GM18499 (cell line): ENCODE results near the gene PARVA.
"Not testable (repeated sequence)": the region's sequence is repeated elsewhere in the genome, so short reads cannot be mapped to it uniquely, and the experiment has no call there.

ENCODE experiments used
- ATAC-seq: cut with Tn5 transposase; IDR thresholded peaks from one replicate; pipeline ENCODE4 v1.9.1; 2021; ENCODE audit warnings: moderate number of reproducible peaks; ENCODE audit not compliant: insufficient read depth, unreplicated experiment

PARVA gene

DNA sequence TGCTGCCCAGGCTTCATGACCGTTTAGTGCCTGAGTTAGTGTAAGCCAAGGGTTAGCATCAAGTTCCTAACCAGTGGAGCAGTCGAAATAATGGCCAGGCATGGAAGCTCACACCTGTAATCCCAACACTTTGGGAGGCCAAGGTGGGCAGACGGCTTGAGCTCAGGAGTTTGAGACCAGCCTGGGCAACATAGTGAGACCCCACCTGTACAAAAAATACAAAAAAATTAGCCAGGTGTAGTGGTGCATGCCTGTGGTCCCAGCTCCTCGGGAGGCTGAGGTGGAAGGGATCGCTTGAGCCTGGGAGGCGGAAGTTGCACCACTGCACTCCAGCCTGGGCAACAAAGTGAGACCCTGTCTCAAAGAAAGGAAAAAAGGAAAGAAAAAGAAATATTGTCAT, 143.2 kb downstream of the PARVA start:
- ATAC-seq = not testable (repeated sequence)

DNA sequence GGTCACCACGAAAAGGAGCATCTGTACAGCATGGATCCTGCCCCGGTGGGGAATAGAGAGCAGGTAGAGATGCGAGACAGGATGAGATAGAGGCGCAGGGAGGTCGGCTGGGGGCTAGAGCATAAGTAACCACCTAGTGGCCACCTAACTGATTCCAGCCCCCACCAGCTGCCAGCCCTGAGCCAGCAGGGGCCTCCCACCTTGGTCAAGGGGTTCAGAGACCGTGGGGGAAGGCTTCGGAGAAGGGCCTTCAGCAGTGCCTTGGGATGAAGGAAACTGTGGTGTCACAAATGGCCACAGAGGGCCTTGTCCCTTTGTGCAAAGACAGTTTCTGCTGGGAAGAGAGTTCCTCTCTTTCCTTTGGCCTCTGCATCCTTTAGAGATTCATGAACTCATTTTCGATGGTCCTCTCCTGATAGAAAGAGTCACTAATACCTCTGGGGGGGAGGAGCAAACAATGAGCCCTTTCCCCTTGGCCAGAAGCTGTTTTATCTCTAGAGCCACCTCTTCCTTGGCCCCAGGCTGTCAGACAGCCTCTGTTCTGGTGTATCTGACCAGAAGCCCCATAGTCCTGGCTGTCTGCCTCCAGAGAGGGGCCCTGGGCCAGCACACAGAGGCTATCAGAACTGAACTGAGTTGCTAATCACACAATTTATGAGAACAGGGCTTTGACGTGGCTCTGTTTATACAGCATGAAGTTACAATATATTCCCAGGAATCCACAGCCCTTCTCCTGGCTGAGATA, 146.0 kb downstream of the PARVA start:
- ATAC-seq = no peak

DNA sequence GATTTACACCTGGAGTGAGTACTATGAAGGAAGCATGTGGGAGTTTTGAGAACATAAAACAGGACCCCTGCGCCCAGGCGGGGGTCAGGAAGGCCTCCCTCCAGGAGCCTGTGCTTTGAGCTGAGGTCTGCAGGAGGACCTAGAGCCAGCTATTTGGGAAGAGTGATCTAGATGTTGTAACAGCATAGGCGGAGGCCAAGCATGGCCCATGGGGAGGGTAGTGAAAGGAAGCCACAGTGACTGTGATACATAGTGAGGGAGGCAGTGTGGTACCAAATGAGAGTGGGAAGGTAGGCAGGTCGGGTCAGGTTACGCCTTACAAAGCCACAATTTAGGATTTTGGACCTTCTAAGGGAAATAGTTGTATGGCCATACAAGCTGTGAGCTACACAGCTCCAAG, 147.5 kb downstream of the PARVA start:
- no peak for ATAC-seq

GRCh38 chr11:12525466-12526055, 148.2 kb downstream of the PARVA start:
- ATAC-seq = no peak

DNA sequence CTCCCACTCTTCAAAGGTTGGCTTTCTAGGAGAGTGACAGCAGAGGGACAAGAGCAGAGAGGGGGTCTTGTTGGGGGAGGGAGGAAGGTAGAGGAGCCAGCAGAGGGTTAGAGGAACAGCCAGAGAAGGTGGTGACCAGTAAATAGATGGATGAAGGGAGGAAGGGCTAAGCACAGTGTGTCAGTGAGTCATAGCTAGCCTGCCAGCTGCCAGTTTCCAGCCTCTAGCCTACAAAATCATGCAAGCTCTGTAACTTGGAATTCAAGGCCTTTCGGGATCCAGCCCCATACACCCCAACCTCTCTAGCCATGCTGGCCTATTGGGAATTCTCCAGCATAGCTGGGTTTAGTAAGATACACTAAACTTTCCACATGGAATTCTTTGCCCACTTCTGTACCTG, 149.4 kb downstream of the PARVA start:
- ATAC-seq = no peak

- no peak for ATAC-seq
These were observed 151.1 kb downstream of the PARVA start for GRCh38 chr11:12528487-12528886.

- ATAC-seq = no peak
These were observed 151.7 kb downstream of the PARVA start for GRCh38 chr11:12529041-12529440.

DNA sequence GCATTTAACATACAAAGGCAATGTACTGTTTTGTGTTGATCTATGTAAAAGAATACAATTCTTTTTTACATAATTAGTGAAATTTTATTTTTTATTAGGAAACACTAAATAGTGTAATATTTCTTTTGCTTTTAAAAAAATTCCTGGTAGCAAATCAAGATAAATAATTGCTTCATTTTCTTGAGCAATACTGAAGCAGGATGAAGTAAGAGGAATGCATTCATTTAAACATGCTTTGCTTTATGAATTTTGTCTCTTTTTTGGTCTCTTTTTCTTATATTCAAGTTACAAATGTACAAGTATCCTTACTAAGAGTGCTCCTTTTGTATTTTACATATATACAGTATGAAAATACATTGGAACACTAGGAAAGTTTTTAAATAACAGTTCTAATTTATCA, 152.4 kb downstream of the PARVA start:
- no peak for ATAC-seq

- ATAC-seq = no peak
These were observed 153.6 kb downstream of the PARVA start for GRCh38 chr11:12531020-12531419.

DNA sequence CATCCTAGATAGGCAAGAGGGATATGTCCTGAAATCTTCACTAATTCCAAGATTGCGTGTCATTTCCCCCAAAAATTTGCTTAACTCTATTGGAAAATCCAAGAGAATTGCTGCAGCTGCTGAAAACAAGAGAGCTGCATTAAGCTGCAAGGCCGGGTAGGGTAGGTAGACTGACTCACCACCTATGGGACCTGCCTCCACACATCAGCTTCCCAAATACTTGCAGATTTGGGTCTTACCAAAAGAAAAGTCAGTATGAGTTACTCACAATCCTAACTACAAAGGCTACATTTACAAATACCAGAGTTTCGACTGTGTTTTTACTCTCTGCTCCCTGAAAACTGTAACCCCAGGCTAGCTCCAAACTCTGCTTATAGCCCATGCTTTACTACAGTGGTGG, 154.3 kb downstream of the PARVA start:
- ATAC-seq = no peak

DNA sequence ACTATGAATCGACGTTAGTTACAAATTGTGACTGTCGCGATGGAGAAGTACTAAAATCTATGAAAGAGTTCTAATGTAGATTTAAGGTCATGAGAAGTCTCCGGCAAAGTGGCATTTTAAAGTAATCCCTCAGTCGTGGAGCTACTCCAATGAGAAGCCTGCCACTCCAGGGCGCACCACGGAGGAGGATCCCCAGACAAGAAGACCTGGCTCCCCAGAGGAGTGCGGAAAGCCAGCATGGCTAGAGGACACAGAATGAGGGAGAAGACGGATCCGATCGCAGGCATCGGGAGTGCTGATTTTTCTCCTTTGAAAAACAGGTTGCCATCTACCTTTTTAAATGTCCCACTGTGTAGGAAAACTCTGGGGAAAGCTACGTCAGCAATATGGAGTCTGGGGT, 155.2 kb downstream of the PARVA start:
- ATAC-seq = no peak

DNA sequence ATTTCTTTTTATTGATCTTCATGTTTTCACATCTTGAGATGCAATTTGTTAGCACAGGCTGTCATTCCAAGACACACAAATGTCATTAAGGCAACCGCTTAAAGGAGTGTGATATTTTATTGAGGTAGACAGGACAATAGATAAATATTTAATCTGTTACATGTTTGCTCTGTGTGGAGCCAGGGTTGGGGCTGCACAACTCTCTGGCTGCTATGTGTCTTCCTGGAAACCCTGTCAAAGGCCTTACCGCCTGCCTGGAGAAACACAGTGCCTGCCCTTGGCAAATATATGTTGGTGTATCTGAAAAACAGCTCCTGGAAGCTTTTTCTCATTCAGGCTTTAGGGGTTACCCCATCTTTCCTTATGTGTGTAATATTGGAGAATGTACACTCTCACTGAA, 157.2 kb downstream of the PARVA start:
- ATAC-seq = no peak

GRCh38 chr11:12535321-12535720, 157.9 kb downstream of the PARVA start:
- ATAC-seq = no peak

GRCh38 chr11:12536566-12536965, 159.2 kb downstream of the PARVA start:
- ATAC-seq = no peak

DNA sequence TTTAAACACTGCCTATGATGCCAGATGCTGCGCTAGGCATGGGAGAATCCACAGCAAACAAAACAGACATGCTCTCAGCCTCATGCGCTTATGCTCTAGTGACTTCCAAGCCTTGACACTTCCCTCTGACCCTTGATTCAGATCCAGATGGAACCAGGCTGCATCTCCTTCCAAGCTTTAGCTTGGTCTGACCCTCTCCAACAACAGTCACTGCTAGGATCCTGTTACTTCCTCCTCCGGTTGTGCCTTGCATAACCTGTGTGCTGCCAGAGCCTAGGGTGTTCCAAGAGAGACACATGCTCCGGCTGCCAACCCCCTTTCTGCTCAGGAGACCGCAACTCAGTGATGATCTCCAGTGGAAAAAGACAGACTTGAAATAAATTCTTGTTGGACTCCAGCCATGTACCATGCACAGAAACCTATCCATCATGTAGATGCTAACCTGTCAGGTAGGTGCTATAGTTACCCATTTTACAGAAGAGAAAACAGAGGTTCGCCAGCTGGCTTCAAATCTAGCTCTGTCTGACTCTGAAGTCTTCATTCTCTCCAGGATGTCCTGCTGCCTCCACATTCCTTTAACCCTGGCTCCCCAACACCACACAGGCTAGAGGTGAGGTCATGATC, 160.5 kb downstream of the PARVA start:
- no peak for ATAC-seq

DNA sequence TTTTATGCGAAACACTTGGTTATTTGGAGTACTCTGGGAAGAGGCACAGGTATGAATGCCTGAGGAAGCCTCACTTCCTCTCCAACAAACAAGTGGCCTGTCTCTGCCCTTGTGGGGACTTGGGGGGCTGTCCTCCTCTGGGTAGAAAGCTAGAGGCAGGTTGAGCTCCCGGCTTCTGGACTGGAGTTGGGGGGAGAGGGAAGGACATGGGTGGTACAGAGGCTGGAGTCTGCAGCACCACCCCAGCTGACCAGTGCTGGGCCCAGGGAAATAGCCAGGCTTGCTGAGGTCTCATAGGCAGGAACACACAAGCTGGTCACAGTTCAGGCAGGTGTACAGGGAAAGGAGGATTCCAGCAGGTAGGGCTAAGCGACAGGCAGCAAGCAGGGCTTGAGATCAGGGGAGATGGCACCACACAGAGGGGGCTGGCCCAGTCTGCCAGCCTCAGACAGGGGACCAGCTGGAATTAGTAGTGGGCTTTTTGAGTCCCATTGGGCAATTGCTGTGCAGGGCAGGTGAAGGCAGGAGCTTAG, 161.6 kb downstream of the PARVA start:
- no peak for ATAC-seq

DNA sequence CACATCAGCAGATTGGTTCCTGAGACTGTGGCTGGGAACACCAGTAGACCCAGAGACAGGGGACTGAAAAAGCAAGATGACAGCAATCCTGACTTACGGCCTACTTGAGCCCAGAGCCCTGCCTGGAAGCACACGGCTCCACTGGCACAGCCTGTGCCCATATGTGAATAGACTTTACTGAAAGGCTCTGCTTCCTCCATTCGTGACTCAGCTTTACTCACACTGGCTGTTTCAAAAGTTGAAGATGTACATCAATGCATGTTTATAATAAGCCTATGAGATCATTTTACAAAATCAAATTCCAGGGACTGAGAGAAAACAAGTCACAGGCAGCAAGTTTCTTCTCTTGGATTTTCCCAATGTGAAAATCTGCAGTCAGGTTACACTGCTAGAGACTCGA, 162.2 kb downstream of the PARVA start:
- no peak for ATAC-seq

DNA sequence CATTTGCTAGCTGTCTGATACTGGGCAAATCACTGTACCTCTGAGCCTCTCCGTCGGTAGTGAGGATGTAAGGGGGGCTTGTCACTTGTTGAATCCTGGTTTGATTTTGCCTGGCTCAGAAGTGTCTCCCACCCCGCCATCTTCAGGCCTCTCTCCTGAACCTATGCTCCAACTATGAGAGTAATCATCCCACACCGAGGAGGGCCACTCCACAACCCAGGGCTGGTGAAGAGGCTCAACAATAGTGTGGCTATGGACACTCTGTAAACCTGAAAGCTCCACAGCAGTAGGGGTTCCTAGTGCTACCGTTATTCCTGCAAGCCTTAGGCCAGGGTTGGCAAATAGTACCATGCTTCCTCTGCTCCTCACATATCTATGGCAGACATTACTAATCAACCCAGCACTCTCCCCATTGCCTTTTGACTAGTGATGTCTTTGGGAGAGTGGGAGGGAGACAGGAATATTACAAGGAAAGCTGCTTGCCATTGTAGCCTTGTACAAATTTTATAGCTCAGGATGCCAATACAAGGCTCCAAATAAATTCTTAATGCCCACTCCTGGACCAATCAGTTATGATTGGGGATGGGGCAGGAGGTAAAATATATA, 162.8 kb downstream of the PARVA start:
- ATAC-seq = no peak

- no peak for ATAC-seq
These were observed 163.7 kb downstream of the PARVA start for GRCh38 chr11:12540913-12541582.

- no peak for ATAC-seq
These were observed 164.3 kb downstream of the PARVA start for GRCh38 chr11:12541583-12542151.
